ENCODE measurements around the gene EXOC3L1. TPM values are rescaled to one million over a fixed set of nuclear protein-coding genes. Genes with fewer than 3 reads are reported as not detected.

Gene EXOC3L1
- total RNA-seq, 1 donor from 2014 or later = 2.1 TPM

- peak; percentile 42 for DNase-seq (ENCODE audit: low read depth)
These were observed 39.7 kb downstream of the EXOC3L1 start for GRCh38 chr16:67150047-67150832.

GRCh38 chr16:67149276-67150046, 40.5 kb downstream of the EXOC3L1 start:
- DNase-seq (ENCODE audit: low read depth) = no peak

GRCh38 chr16:67148656-67149275, 41.2 kb downstream of the EXOC3L1 start:
- no peak for DNase-seq (ENCODE audit: low read depth)

- no peak for DNase-seq (ENCODE audit: low read depth)
These were observed 41.7 kb downstream of the EXOC3L1 start for GRCh38 chr16:67148221-67148620.

- DNase-seq (ENCODE audit: low read depth) = no peak
These were observed 42.3 kb downstream of the EXOC3L1 start for GRCh38 chr16:67147437-67148140.

GRCh38 chr16:67146523-67147357, 43.2 kb downstream of the EXOC3L1 start:
- DNase-seq (ENCODE audit: low read depth) = no peak

GRCh38 chr16:67145746-67146145, 44.2 kb downstream of the EXOC3L1 start:
- no peak for DNase-seq (ENCODE audit: low read depth)

GRCh38 chr16:67144943-67145342, 45.0 kb downstream of the EXOC3L1 start:
- no peak for DNase-seq (ENCODE audit: low read depth)

GRCh38 chr16:67142342-67142741, 47.6 kb downstream of the EXOC3L1 start:
- no peak for DNase-seq (ENCODE audit: low read depth)

- DNase-seq (ENCODE audit: low read depth) = no peak
These were observed 48.5 kb downstream of the EXOC3L1 start for GRCh38 chr16:67141391-67141790.

- DNase-seq (ENCODE audit: low read depth) = no peak
These were observed 52.3 kb downstream of the EXOC3L1 start for GRCh38 chr16:67137605-67138004.

MicroRNA genes within 50 kb of the gene (microRNA counts, 767-probe panel; counts per million panel counts)
- not detected for microRNA hsa-miR-328

Small RNA genes lying within 50 kb of the gene (microRNA-seq; reads per million reads assigned to microRNA genes)
- 50.7 reads per million, percentile 48 among the genes with 10 or more reads in this experiment for gene MIR328

Other genes starting within 250 kb of the EXOC3L1 start
- 1.7 and 1.9 TPM in 2 replicates for gene CES3, start 228.9 kb downstream of the EXOC3L1 start, total RNA-seq
- gene CES4A, start 201.5 kb downstream of the EXOC3L1 start, total RNA-seq = 0.10 and 0.19 TPM in 2 replicates
- 54.1 and 75.1 TPM in 2 replicates for gene CBFB, start 161.0 kb downstream of the EXOC3L1 start, total RNA-seq
- 22.4 and 30.7 TPM in 2 replicates for gene PHAF1, start 80.2 kb downstream of the EXOC3L1 start, total RNA-seq
- 56.1 and 57.4 TPM in 2 replicates for gene B3GNT9, start 39.1 kb downstream of the EXOC3L1 start, total RNA-seq
- 19.1 and 21.0 TPM in 2 replicates for gene TRADD, start 30.2 kb downstream of the EXOC3L1 start, total RNA-seq
- gene FBXL8, start 30.2 kb downstream of the EXOC3L1 start, total RNA-seq = 39.3 and 46.4 TPM in 2 replicates
- 20.9 and 29.3 TPM in 2 replicates for gene HSF4, start 25.4 kb downstream of the EXOC3L1 start, total RNA-seq
- gene NOL3, start 19.6 kb downstream of the EXOC3L1 start, total RNA-seq = 70.9 and 86.5 TPM in 2 replicates
- 27.2 and 28.6 TPM in 2 replicates for gene MATCAP1, start 6.2 kb downstream of the EXOC3L1 start, total RNA-seq
- 75.8 and 93.9 TPM in 2 replicates for gene E2F4, start 2.0 kb upstream of the EXOC3L1 start, total RNA-seq
- gene ELMO3, start 9.0 kb upstream of the EXOC3L1 start, total RNA-seq = 0.56 and 0.99 TPM in 2 replicates
- gene TMEM208, start 37.0 kb upstream of the EXOC3L1 start, total RNA-seq = 31.6 and 32.8 TPM in 2 replicates
- 9.6 and 28.5 TPM in 2 replicates for gene FHOD1, start 57.3 kb upstream of the EXOC3L1 start, total RNA-seq
- 0.94 and 1.2 TPM in 2 replicates for gene SLC9A5, start 58.8 kb upstream of the EXOC3L1 start, total RNA-seq
- gene PLEKHG4, start 89.4 kb upstream of the EXOC3L1 start, total RNA-seq = 0.32 and 0.42 TPM in 2 replicates
- not detected in 2 replicates for gene KCTD19, start 136.6 kb upstream of the EXOC3L1 start, total RNA-seq
- not detected in 2 replicates for gene LRRC36, start 136.7 kb upstream of the EXOC3L1 start, total RNA-seq
- 30.0 and 67.0 TPM in 2 replicates for gene TPPP3, start 203.4 kb upstream of the EXOC3L1 start, total RNA-seq
- 12.8 and 19.2 TPM in 2 replicates for gene ZDHHC1, start 226.3 kb upstream of the EXOC3L1 start, total RNA-seq
- 6.1 and 31.3 TPM in 2 replicates for gene HSD11B2, start 241.0 kb upstream of the EXOC3L1 start, total RNA-seq